Measurements from ENCODE around the gene GALNS.

Gene GALNS

DNA sequence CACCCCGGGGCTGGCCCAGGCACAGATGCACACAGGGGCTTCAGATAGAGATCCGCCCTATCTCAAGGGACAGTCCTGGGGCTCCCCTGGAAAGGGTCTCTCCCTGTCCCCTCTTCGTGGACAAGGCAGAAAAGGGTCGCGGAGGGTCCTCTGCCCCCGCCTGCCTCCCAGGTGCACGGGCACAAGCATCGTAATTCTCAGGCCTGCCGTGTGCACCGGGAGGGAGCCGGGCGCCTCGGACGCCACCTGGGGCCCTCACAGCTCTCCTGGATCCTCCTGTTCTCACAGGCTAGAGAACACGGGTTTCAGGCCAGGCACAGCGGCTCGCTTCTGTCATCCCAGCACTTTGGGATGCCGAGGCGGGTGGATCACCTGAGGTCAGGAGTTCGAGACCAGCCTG is 21.6 kb upstream of the GALNS start:
- H4K20me1 ChIP-seq, result peaks cover 94% of the 10 kb centered on the region
- no peak overlapping the region for H3K4me3 ChIP-seq
- peaks cover 52% of the 10 kb centered on the region for H3K4me1 ChIP-seq
- TF ChIP-seq Cebpa-rat (IDR thresholded peaks at IDR 0.05), result no peak
- 0 out of 2 replicates have a peak overlapping the region, but pooled peaks have one; percentile 30 for H3K4me2 ChIP-seq
- H3K9ac ChIP-seq, result no peak overlapping the region
- no peaks in the 10 kb centered on the region for H3K27me3 ChIP-seq
- H3K36me3 ChIP-seq, result peaks cover 94% of the 10 kb centered on the region
- H3K27ac ChIP-seq, result no peak overlapping the region
- no peaks in the 10 kb centered on the region for H3K9me3 ChIP-seq

GRCh38 chr16:88877564-88878289 is 21.0 kb upstream of the GALNS start:
- no peak overlapping the region for H3K9ac ChIP-seq
- peaks cover 94% of the 10 kb centered on the region for H4K20me1 ChIP-seq
- peaks cover 46% of the 10 kb centered on the region for H3K4me1 ChIP-seq
- no peaks in the 10 kb centered on the region for H3K9me3 ChIP-seq
- TF ChIP-seq Cebpa-rat (IDR thresholded peaks at IDR 0.05), result no peak
- H3K27me3 ChIP-seq, result no peaks in the 10 kb centered on the region
- H3K4me2 ChIP-seq, result peak overlapping the region; percentile 30; the same call in 1 of the 2 replicates
- peak overlapping the region; percentile 38; the same call in 1 of the 2 replicates for H3K27ac ChIP-seq
- no peak overlapping the region for H3K4me3 ChIP-seq
- peaks cover 88% of the 10 kb centered on the region for H3K36me3 ChIP-seq

- H3K27me3 ChIP-seq, result no peaks in the 10 kb centered on the region
- no peak overlapping the region for H3K4me2 ChIP-seq
- no peak overlapping the region for H3K9ac ChIP-seq
- H3K4me1 ChIP-seq, result peaks cover 39% of the 10 kb centered on the region
- no peak overlapping the region for H3K4me3 ChIP-seq
- peaks cover 81% of the 10 kb centered on the region for H3K36me3 ChIP-seq
- H4K20me1 ChIP-seq, result peaks cover 92% of the 10 kb centered on the region
- no peak for TF ChIP-seq Cebpa-rat (IDR thresholded peaks at IDR 0.05)
- no peaks in the 10 kb centered on the region for H3K9me3 ChIP-seq
- no peak overlapping the region for H3K27ac ChIP-seq
These were observed 20.3 kb upstream of the GALNS start for GRCh38 chr16:88876942-88877526.

- no peak for TF ChIP-seq Cebpa-rat (IDR thresholded peaks at IDR 0.05)
- no peak overlapping the region for H3K27ac ChIP-seq
- no peak overlapping the region for H3K4me2 ChIP-seq
These were observed 19.0 kb upstream of the GALNS start for GRCh38 chr16:88875703-88876234.

GRCh38 chr16:88874938-88875599 is 18.3 kb upstream of the GALNS start:
- Histone ChIP-seq H3K27ac (no peak overlapping the region), H4K20me1 (peaks cover 90% of the 10 kb centered on the region), H3K4me2 (no peak overlapping the region), H3K27me3 (peaks cover 19% of the 10 kb centered on the region), H3K4me1 (peaks cover 39% of the 10 kb centered on the region), H3K4me3 (no peak overlapping the region), H3K9ac (no peak overlapping the region), H3K9me3 (no peaks in the 10 kb centered on the region), H3K36me3 (peaks cover 61% of the 10 kb centered on the region)
- TF ChIP-seq Cebpa-rat (IDR thresholded peaks at IDR 0.05), result no peak

More at GRCh38 chr16:88875703-88876234, 19.0 kb upstream of the GALNS start:
- Histone ChIP-seq H3K4me3 (no peak overlapping the region), H3K4me1 (peaks cover 39% of the 10 kb centered on the region), H4K20me1 (peaks cover 91% of the 10 kb centered on the region), H3K9me3 (no peaks in the 10 kb centered on the region), H3K27me3 (peaks cover 12% of the 10 kb centered on the region), H3K9ac (no peak overlapping the region), H3K36me3 (peaks cover 68% of the 10 kb centered on the region)

DNA sequence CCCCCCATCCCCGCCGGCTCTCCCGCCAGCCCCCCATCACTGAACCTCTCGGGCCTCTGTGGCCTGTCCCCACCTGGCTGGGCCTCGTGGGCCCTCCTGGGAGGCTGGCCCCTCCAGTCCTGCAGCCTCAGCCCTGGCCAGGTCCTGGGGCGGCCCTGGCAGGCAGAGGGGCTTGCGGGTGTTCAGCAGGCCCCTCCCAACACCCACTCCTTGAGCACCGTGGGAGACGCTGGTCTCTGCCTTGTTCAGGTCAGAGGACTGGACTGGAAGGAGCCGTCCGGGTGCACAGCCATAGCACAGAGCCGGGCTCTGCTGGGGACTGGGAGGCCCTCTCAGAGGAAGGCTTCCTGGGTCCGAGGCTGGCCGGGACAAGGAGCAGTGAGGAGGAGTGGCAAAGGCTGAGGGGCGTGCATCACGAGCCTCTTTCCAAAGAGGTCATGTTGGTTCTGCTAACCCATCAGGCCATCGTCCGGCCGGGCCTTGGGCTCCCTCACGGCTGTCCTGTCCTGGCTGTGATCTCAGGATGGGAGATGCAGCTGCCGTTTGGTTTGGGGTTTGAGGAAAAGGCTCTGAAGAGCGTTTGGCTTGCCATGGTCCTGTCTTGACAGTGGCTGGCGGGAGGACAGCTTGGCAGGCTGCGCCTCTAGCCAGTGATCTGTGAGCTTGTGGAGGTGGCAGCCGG is 16.0 kb upstream of the GALNS start:
- Histone ChIP-seq H3K4me3 (no peak overlapping the region), H4K20me1 (peaks cover 80% of the 10 kb centered on the region), H3K9me3 (no peaks in the 10 kb centered on the region), H3K9ac (no peak overlapping the region), H3K4me2 (no peak overlapping the region), H3K4me1 (peaks cover 37% of the 10 kb centered on the region), H3K27ac (no peak overlapping the region), H3K36me3 (peaks cover 38% of the 10 kb centered on the region), H3K27me3 (peaks cover 35% of the 10 kb centered on the region)
- no peak for TF ChIP-seq Cebpa-rat (IDR thresholded peaks at IDR 0.05)

DNA sequence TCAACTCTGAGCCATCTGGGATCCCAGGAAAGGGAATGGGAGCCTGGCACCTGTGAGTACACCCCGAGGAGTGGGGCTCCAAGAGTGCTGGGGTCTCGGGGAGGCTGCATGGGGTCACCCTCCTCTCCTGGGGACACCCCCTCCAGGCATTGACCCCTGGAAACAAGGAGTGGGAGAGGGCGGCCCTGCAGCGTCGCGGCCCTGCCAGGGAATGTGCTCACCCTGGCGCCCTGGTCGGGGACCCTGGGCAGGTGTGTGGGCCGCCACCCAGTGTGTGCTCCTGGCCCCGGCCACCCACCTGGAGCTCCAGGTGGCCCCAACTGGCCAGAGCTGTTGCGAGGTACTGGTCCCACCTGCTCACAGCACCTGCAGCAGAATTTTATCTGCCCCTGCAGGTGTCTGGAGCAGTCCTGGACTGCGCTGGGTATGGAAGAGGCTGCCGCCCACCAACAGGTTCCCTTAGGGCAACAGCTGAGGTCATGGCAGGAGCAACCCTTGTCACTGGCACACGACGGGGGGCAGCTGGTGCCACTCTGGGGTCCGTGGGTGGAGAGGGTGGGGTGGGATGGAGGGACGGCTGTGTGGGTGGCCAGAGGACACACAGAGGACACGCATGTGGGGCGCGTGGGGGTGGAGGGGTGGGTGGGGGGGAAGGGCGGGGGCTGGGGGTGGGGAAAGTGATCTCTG is 15.1 kb upstream of the GALNS start:
- peaks cover 31% of the 10 kb centered on the region for H3K36me3 ChIP-seq
- peaks cover 35% of the 10 kb centered on the region for H3K27me3 ChIP-seq
- H3K4me3 ChIP-seq, result 0 out of 2 replicates have a peak overlapping the region, but pooled peaks have one; percentile 18
- no peak overlapping the region for H3K27ac ChIP-seq
- no peaks in the 10 kb centered on the region for H3K9me3 ChIP-seq
- no peak overlapping the region for H3K9ac ChIP-seq
- H4K20me1 ChIP-seq, result peaks cover 74% of the 10 kb centered on the region
- no peak for TF ChIP-seq Cebpa-rat (IDR thresholded peaks at IDR 0.05)
- peaks cover 44% of the 10 kb centered on the region for H3K4me1 ChIP-seq
- peak overlapping the region; percentile 77 for H3K4me2 ChIP-seq

GRCh38 chr16:88871349-88871702 is 14.6 kb upstream of the GALNS start:
- Histone ChIP-seq H3K27me3 (peaks cover 35% of the 10 kb centered on the region), H3K4me1 (peaks cover 50% of the 10 kb centered on the region), H3K9me3 (no peaks in the 10 kb centered on the region), H4K20me1 (peaks cover 69% of the 10 kb centered on the region), H3K4me2 (peak overlapping the region; percentile 77), H3K27ac (no peak overlapping the region), H3K4me3 (0 out of 2 replicates have a peak overlapping the region, but pooled peaks have one; percentile 18), H3K9ac (no peak overlapping the region), H3K36me3 (peaks cover 25% of the 10 kb centered on the region)
- TF ChIP-seq Cebpa-rat (IDR thresholded peaks at IDR 0.05), result no peak

Measured in BLaER1 (cell line).